Right lobe of liver (tissue), 4 donors: Measurements from ENCODE around the gene ACSL1.
"Not testable (repeated sequence)": the region's sequence is repeated elsewhere in the genome, so short reads cannot be mapped to it uniquely, and the experiment has no call there.

Experiments used
- CTCF ChIP-seq, 4 donors: fragments of 200-600 bp in 3 of 4; fragments of 450-650 bp in 1 of 4; IDR thresholded peaks; one replicate each; pipeline versions ENCODE4 v1.5.1 to v1.8.0; 2016 to 2022; ENCODE audit warnings: antibody characterized with exemption in 4 of 4, mild to moderate bottlenecking in 2 of 4
- POLR2A ChIP-seq: fragments of 450-650 bp; IDR thresholded peaks from one replicate; pipeline ENCODE4 v1.6.1; 2017; ENCODE audit warnings: antibody characterized with exemption, mild to moderate bottlenecking
- donor health status: DM: no; HTN: no; CAD: no.
- donor health status: DM: no; HTN: no; CAD: no.
- donor health status: DM: no; HTN: yes; CAD: no.

- not testable (repeated sequence) for TF ChIP-seq CTCF (IDR thresholded peaks at IDR 0.05); POLR2A
Observed at GRCh38 chr4:184779160-184779559, 46.6 kb downstream of the ACSL1 start.
